Measurements from ENCODE around the gene ACTN3.
"Not testable (repeated sequence)": the region's sequence is repeated elsewhere in the genome, so short reads cannot be mapped to it uniquely, and the experiment has no call there.

ACTN3 gene

GRCh38 chr11:66567787-66568123, 21.1 kb downstream of the ACTN3 start:
- DNase-seq = no peak

DNA sequence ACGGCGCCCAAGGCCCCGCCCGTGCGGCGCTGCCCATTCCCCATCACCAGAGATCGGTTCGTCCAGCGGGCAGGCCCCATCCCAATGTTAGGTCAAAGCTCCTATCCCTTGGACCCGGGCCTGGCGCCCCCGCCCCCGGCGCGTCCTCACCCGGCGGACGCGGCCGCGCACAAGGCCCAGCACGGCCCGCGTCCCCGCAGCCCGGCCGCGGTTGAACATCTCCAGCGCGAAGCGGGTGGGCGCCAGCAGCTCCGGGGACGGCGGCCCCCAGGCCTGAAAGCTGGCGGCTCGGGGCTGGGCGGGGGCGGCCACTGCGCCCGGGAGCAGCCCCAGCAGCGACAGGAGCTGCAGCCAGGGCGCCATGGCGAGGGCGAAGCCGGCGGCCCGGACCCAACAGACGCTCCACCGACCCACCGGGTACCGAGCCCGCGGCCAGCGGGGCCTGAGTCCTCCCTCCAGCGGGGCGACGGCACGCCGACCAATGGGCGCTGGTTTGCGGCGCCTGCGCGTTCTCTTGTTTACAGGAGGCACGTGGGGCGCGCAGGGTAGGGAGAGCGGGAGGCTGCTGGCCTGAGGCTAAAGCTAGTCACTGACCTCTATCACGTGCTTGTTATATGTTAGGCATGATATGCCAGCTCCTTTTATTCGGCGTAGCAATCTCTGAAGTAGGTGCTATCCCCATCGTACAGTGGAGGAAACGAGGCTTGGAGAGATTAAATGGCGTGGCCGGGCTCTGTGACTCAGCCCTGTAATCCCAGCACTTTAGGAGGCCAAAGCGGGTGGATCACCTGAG, 21.6 kb downstream of the ACTN3 start, which contains the start of gene CTSF:
Gene CTSF, minus strand, starts transcription at position 483 of the 793 bp plus-strand sequence. Its CDS starts 120 bp downstream, at position 363.
- peak; percentile 66 for DNase-seq

DNA sequence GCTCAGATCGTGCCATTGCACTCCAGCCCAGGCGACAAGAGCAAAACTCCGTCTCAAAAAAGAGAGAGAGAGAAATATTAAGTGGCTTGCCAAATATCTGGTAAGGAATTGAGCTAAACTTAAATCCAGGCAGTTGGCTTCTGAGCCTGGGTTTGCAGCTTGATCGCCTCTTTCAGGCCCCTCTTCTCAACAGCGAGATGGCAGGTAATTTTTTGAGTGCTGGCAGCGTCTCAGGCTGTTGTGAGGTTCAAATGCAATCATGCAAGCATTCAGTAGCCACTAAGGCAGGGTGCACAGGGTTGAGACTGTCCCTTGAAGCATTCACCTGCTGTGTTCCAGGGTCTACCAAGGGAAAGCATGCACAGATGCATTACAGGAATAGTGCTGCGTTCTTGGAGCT, 22.4 kb downstream of the ACTN3 start:
- DNase-seq = no peak

DNA sequence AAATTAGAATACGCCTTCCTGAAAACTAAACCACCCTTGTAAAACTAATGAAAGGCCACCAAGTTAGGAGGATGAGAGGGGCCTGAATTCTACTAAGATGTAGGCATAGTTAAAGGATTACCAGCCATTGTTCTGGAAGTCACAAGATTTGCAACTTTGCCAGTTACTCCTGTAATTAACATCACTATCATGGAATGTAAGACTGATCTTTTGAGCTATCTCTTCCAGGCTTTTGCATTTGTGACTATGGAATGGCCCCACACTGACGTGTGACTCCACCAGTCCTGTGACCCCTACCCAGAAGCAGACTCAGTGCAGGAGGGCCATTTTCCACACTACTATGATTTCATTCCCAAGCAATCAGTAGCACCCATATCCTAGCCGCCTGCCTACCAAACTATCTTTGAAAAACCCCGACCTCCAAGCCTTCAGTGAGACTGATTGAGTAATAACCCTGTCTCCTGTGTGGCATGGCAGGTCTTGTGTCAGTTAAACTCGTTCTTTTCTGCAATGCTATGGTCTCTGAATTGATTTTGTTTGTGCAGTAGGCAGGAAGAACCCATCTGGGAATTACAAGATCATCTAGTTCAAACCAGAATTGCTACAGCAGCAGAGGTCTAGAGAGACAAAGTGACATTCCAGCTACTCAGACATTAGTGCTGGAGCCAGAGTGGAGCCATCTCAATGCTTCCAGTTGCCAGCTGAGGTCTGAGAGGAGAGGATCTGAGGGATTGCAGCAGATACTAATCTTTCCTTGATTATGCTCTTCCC, 23.6 kb downstream of the ACTN3 start:
- no peak for DNase-seq

GRCh38 chr11:66570850-66571180, 24.1 kb downstream of the ACTN3 start:
- DNase-seq = no peak

GRCh38 chr11:66579017-66579606, 32.4 kb downstream of the ACTN3 start:
- peak; percentile 65 for DNase-seq

- no peak for DNase-seq
Measured at GRCh38 chr11:66580803-66581202, 34.1 kb downstream of the ACTN3 start.

- DNase-seq = no peak
Measured at GRCh38 chr11:66581261-66581660, 34.6 kb downstream of the ACTN3 start.

DNA sequence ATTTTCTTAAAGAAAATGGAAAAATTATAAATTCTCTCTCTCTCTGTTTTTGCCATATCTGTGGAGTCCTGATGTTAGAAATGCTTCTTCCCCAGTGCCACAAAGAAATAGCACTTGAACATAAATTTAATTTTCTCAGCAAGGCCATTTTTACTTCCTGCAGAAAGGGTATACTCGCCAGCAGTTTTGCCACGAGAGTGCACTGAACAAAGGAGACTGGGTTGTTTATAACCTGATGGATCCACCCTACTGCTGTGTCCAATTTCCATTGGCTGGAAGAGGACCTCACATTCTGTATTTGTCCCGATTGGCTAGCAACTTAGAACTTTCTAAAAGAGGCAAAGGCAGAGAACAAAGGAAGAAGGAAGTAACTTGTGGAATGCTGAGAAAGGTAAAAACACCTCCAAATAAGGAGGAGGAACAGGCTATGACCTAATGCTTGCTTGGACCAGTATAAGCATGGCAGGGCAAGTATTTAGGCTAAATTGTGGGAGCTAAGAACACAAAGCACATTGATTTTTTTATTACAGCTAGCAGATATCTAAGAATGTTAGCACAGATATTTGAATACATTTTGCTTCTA, 36.0 kb downstream of the ACTN3 start:
- not testable (repeated sequence) for DNase-seq

DNA sequence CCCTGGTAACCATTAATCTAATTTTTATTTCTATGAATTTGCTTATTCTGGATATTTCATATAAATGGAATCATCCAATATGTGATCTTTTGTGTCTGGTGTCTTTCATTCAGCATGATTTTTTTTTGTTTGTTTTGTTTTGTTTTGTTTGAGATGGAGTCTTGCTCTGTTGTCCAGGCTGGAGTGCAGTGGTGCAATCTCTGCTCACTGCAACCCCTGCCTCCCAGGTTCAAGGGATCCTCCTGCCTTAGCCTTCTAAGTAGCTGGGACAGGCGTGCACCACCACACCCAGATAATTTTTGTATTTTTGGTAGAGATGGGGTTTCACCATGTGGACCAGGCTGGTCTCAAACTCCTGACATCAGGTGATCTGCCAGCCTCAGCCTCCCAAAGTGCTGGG, 38.7 kb downstream of the ACTN3 start:
- not testable (repeated sequence) for DNase-seq

DNA sequence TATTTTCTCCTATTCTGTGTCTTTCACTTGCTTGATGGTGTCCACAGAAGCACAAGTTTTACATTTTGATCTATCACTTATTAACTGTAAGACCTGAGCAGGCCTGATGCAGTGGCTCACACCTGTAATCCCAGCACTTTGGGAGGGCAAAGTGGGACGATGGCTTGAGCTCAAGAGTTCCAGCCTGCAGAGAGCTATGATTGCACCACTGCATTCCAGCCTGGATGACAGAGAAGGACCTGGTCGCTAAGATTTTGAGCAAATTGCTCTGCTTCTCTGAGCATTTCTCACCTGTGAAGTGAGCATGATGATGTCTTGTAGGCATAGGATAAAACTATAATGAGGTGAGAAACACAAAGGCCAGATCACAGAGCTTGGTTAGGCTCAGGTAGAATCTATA, 39.4 kb downstream of the ACTN3 start:
- DNase-seq = no peak

DNA sequence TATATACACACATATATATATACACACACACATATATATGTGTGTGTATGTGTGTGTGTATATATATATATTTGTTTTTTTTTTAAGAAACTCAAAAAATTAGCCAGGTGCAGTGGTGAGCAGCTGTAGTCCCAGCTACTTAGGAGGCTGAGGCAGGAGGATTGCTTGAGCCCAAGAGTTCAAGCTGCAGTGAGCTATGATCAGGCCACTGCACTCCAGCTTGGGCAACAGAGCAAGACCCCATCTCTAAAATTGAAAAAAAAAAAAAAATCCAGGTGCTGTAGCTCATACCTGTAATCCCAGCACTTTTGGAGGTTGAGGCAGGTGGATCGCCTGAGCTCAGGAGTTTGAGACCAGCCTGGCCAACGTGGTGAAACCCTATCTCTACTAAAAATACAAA, 42.6 kb downstream of the ACTN3 start:
- not testable (repeated sequence) for DNase-seq

DNA sequence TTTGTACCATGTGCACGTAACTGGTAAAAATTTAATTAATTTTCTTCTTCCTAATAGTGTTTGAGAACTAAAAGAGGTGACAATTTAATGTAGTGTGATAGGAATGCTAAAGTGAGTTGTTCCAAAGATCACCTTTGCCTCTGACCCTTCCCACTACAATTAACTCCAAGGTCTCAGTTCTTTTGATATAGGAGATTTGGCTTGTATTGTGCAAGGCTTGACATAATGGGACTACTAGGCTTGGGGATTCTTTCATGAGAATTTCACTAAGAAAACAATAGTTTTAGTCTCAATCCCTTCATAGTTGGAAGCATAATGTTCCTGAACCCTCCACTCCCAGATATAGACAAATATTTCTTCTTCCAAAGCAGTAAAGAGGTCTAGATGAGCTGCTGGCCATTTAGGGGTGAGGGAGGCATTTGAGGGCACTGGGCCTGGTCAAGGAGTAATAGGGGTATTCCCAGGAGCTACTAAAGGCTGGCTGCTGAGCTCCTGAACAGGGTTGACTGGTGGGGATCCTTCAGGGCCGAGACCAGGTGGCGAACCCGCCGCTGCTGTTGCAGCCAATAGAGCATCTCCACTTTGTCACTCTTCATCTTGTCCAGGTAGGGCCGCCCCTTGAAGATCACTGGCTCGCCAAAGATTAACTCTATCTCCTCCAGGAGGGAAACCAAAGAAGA, 43.4 kb downstream of the ACTN3 start:
- no peak for DNase-seq

- no peak for DNase-seq
Measured at GRCh38 chr11:66591175-66591574, 44.5 kb downstream of the ACTN3 start.

DNA sequence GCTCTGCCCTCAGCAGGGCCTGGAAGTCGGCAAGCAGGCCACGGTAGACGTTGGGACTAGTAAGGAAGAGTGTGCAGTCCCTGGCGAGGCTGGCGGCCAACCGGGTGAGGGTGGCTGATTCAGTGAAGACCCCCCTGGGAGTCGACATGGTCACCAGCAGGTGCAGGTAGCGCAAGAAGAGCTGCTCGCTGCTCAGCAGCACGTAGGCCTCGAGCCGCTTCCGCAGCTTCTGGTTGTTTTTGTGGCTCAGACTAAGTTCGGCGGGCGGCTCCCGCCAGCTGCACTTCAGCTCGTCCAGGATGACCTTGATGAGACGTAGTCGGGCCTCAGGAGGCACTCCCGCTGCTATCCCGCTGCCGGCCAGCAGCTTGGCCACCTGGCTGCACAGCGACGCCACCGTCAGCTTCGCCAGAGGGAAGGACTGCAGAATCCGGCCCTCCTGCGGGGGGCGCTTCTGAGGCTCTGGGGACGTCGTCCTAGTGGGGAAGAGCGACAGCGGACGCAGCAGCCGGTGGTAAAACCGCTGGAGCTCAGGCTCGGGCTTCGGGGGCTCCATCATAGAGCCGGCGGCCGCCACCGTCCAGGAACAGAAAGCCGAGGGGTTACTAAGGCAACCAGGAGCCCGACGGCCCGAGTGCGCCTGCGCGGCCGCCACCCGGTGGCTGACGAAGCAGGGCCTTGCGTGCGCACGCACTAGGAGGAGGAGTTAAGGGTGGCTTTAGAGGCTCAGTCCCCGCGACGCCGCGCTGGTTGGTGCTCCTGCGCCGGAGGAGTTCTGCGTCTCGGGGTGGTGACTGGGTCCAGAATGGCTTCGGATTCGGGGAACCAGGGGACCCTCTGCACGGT, 46.0 kb downstream of the ACTN3 start, which contains the start of the genes CCDC87 and CCS:
Gene CCDC87, minus strand, starts transcription at position 607 of the 846 bp plus-strand sequence. Its CDS starts 48 bp downstream, at position 559.
Gene CCS, plus strand, starts transcription at position 729 of the 846 bp plus-strand sequence. Its CDS starts 77 bp downstream, at position 806.
- peak; percentile 98 for DNase-seq

DNA sequence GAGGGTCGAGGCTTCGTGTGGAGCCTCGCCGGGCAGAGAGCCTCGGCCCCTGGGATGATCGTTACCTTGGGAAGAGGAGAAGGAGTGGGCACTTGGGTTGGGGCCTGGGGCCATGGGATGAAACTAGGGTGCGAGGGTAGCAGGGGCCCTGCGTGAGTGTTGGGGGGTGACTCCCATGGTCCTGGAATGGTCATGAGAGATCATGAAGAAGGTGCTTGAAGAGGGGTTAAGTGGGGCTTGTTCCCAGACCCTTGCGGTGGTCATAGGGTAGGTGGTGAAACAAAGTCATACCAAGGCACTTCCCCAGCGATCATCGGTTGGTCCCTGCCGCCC, 46.6 kb downstream of the ACTN3 start:
- no peak for DNase-seq

GRCh38 chr11:66593650-66594049, 46.9 kb downstream of the ACTN3 start:
- DNase-seq = no peak

DNA sequence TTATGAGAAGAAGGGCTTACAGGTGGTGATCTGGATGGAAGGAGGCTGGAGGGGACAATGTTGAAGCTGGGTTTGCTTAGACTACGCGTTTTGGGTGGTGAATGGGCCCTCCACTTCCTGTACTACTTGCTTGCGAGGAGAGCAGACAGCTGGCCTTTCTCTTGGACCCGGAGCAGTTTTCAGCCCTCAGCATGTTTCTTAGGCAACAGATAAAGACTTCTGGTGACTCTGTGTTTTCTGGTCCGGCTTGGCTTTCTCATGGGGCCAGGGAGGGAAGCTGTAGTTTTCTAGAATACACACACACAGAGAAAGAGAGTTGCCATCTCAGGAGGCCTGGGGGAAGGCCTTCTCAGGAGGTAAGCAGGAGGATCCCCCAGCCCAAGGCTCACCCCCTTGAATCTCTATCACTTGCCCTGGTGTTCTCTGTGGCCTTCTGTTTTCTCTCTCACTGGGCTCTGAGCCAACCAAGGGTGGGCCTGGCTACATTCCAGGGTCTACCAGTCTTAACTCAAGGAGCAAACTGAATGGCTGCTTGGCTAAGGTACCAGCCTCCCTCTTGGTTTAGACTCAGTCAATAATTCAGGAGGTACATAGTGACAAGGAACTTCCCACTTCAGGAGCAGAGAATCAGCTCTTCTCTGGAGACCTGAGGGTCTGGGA, 48.7 kb downstream of the ACTN3 start:
- no peak for DNase-seq

DNA sequence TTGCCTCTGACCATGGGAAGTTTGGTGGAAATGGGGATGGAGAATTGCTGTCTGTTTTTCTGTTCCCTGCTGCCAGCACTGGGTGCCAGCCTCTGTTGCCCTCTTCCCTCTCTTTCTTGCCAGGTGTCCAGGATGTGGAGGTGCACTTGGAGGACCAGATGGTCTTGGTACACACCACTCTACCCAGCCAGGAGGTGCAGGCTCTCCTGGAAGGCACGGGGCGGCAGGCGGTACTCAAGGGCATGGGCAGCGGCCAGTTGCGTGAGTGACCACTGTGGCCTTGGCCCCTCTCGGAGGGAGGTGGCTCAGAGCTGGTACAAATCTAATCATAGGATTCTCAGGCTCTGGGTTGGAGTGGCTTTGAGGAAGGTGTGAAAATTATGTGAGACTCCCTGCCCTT, 52.3 kb downstream of the ACTN3 start:
- no peak for DNase-seq

- DNase-seq = no peak
Measured at GRCh38 chr11:66600219-66600618, 53.5 kb downstream of the ACTN3 start.

- no peak for DNase-seq
Measured at GRCh38 chr11:66600631-66601233, 54.0 kb downstream of the ACTN3 start.

Measured in activated CD4-positive, alpha-beta T cell treated with anti-CD3 and anti-CD28 coated beads, Interleukin-2, amount 50 U/mL, for 16 hours (primary cell).